Middle frontal gyrus (tissue), 1 donor: ENCODE data around the gene RPAP2.
"Not testable (repeated sequence)": the region's sequence is repeated elsewhere in the genome, so short reads cannot be mapped to it uniquely, and the experiment has no call there.

Experiments used
- DNase-seq: peaks from one replicate; pipeline ENCODE4 v3.0.0-alpha.2; 2015; ENCODE audit warnings: low spot score; ENCODE audit errors: extremely low spot score

RPAP2 gene

GRCh38 chr1:92323473-92324453 is 24.9 kb downstream of the RPAP2 start:
- DNase-seq = no peak

- DNase-seq = no peak
Observed at GRCh38 chr1:92324784-92325183, 25.9 kb downstream of the RPAP2 start.

- DNase-seq = no peak
Observed at GRCh38 chr1:92326681-92327080, 27.8 kb downstream of the RPAP2 start.

GRCh38 chr1:92327794-92328193 is 28.9 kb downstream of the RPAP2 start:
- no peak for DNase-seq

- no peak for DNase-seq
Observed at GRCh38 chr1:92329347-92330129, 30.7 kb downstream of the RPAP2 start.

GRCh38 chr1:92333668-92334067 is 34.8 kb downstream of the RPAP2 start:
- no peak for DNase-seq

- DNase-seq = no peak
Observed at GRCh38 chr1:92340154-92340553, 41.3 kb downstream of the RPAP2 start.

- no peak for DNase-seq
Observed at GRCh38 chr1:92342401-92342800, 43.5 kb downstream of the RPAP2 start.

GRCh38 chr1:92343061-92343460 is 44.2 kb downstream of the RPAP2 start:
- DNase-seq = no peak

- no peak for DNase-seq
Observed at GRCh38 chr1:92346866-92347640, 48.2 kb downstream of the RPAP2 start.

- DNase-seq = no peak
Observed at GRCh38 chr1:92352856-92353255, 54.0 kb downstream of the RPAP2 start.

- no peak for DNase-seq
Observed at GRCh38 chr1:92354259-92354658, 55.4 kb downstream of the RPAP2 start.

- no peak for DNase-seq
Observed at GRCh38 chr1:92356956-92357355, 58.1 kb downstream of the RPAP2 start.

GRCh38 chr1:92359382-92359781 is 60.5 kb downstream of the RPAP2 start:
- not testable (repeated sequence) for DNase-seq

GRCh38 chr1:92359986-92360385 is 61.1 kb downstream of the RPAP2 start:
- no peak for DNase-seq

GRCh38 chr1:92362970-92363369 is 64.1 kb downstream of the RPAP2 start:
- no peak for DNase-seq

- no peak for DNase-seq
Observed at GRCh38 chr1:92363401-92363800, 64.5 kb downstream of the RPAP2 start.

GRCh38 chr1:92365378-92366039 is 66.7 kb downstream of the RPAP2 start:
- no peak for DNase-seq

GRCh38 chr1:92366040-92366395 is 67.2 kb downstream of the RPAP2 start:
- no peak for DNase-seq

GRCh38 chr1:92367496-92367895 is 68.6 kb downstream of the RPAP2 start:
- no peak for DNase-seq

GRCh38 chr1:92372164-92372563 is 73.3 kb downstream of the RPAP2 start:
- DNase-seq = no peak
